Measurements from ENCODE around the gene CNTNAP4.

Gene CNTNAP4

DNA sequence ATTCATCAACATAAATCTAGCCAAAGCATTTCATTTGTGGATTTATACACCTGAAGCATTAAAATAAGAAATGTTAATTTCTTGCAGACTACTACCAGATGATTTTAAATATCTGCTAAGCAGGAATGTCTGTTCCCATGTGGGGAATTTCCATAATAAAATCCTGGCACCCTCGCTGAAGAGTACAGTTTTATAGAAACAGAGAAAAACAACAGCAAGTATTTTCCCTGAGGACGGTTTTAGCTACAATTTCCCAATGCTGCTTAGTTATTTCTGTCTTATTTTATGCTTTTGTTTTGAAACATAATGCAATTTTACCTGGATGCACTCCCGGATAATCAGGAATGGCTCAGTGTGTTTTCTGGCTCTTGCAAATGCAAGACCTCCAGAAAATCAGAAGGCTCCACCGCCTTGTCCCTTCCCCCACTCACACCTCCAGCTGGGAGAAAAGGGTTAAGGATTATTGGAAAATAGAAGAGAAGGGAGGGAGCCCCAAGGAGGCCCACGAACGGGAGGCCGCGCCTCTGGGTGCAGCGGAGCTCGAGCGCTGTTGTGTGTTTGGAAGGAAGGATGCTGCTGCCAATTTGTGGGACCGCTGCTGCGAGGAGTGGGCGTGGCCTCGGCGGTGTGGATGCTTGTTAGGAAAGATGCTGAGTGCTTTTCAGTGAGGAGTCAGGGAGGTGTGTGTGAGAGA lies at the start of gene CNTNAP4:
CNTNAP4 (plus strand) TSS at position 657 of the 694 bp plus-strand sequence. CDS start 262 bp downstream, outside the sequence.
- no peak for FAIRE-seq

DNA sequence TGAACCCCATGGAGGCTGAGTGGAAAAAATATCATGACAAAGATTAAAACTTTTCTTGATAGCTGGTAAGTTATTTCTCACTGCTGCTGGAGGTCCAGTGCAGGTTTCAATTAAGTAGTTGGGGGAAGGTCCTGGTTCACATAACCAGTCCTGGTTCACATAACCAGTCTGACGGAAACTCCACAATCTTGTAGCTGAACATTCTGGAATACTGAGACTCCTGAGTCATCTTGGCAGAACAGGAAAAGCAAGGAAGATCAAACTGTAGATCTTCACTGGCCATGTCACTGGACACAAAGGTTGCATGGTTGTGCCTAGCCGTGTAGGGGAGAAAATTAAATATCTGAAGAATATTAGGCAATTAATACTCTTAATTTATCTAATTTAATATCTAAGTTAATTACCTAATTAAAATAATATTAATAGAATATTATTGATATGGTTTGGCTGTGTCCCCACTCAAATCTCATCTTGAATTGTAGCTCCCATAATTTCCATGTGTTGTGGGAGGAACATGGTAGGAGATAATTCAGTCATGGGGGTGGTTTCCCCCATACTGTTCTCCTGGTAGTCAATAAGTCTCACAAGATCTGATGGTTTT lies 48.6 kb upstream of the CNTNAP4 start:
- no peak for FAIRE-seq

DNA sequence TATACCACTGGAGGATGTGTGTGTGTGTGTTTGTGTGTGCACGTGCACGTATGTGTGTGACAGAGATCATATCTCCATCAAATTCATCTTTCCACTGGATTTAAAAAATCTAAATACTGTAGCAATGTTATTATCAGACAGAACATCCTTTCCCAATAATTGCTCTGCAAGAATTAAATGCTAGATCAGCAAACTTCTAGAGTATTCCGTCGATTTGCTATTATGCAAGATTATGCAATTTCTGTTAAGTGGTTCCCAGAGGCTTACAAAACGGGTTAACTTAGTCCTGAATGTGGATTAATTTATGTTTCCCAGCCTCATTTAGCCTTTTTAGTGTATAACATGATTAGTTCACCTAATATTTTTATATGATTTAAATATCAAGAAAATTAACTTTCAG lies 44.5 kb upstream of the CNTNAP4 start:
- no peak for FAIRE-seq

DNA sequence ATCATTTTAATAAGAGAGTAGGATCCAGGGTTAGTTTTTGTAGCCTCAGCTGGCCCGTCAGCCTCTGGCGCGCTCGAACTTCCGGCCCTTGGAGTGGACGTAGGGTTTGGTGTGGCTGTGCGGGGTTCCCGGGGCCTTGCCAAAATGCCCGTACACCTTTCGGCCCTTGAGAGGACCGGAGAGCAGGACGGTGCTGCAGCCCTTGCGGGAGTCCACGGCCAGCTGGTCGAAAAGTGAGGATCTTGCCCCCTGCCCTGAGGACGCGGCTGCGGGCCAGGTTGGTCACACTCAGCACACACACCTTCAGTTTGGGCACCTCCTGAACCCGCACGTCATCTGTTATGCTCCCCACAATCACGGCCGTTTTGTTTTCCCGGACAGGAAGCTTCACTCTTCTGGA lies 42.2 kb upstream of the CNTNAP4 start:
- no peak for FAIRE-seq

DNA sequence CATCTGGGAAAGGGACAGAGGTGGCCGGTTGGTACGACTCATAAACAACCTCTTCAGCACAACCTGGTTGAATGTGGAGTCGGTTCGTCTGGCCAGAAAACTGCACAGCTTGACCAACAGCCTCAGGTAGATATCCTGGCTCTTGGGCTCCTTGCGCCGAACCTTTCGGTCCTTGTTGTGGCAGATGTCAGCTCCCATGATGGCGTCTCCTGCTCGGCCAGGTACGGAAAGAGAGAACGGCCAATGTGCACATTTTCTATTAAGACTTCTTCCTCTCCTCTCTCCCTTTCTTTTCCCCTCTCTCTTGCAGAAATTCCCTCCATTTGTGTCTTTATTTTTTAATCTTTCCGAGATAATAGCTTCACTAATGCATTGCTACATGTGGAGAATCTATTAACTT lies 41.8 kb upstream of the CNTNAP4 start:
- FAIRE-seq: no peak

DNA sequence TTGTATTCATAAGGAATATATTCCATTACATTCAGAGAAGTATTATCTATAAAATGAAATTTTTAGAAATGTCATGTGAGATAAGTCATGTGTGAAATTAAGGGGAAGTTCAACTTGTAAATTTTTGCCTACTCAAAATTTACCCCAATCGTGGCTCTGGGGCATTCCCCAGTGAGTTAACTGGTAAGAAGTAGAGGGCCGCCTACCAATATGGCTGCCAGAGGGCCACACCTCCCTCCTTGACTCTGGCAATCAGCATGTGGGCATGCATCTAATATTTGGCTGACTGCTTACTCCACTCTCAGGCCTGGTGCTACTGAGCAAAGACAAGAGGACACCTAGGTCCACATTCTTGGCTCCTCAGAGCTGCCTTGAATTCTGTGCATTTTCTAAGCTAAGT lies 39.7 kb upstream of the CNTNAP4 start:
- FAIRE-seq: no peak

DNA sequence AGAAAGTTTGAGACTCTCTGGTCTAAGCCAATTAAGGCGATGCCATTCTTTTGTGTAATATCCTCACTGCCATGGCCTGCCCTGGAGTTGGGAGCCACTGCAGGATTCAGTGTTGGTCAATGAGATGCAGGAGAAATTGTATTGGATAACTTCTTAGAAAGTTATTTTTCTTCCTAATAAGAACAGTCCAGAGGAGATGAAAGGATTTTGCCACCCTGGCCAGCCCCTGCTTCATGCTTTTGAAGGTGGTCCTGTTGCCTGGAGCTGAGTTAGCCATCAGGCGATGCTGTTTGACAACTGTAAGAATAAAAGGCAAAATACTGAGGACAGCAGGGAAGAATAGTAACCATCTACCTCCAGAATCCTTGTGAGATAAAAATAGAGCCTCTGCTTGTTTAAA lies 35.4 kb upstream of the CNTNAP4 start:
- FAIRE-seq: no peak

DNA sequence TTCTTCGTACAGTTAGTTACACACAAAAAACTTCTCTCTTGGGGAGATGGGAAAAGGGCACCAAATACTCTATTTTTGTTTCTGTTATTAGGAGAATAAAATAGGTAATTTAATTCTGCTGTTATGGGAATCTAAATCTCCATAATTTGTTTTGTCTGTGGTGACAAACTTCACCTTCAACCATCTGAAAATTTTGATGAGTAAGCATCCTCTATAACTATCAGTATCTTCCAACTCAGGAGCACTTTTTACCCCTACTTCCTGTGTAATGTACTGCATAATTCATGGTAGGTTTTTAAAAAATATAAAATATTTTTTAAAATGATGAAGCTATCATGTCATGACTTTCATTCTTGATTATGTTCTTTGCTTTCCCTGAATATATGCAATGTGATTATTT lies 33.6 kb upstream of the CNTNAP4 start:
- FAIRE-seq: no peak

DNA sequence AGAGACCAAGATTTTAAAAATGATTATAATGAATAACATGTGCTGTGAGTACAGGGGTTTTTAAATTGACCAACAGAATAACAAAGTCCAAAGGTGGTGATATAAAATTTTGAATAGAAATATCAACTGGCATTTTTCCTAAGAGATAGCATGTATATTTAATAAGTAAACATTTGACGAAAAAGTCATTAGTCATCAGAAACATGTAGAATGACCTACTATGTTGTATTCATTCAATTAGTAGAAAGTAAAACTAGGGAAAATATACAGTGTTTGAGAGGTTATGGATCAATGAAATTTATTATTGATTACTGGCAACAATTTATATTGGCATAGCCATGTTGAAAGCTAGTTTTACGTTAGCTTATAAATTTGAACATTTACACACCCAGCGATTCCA lies 30.6 kb upstream of the CNTNAP4 start:
- no peak for FAIRE-seq

DNA sequence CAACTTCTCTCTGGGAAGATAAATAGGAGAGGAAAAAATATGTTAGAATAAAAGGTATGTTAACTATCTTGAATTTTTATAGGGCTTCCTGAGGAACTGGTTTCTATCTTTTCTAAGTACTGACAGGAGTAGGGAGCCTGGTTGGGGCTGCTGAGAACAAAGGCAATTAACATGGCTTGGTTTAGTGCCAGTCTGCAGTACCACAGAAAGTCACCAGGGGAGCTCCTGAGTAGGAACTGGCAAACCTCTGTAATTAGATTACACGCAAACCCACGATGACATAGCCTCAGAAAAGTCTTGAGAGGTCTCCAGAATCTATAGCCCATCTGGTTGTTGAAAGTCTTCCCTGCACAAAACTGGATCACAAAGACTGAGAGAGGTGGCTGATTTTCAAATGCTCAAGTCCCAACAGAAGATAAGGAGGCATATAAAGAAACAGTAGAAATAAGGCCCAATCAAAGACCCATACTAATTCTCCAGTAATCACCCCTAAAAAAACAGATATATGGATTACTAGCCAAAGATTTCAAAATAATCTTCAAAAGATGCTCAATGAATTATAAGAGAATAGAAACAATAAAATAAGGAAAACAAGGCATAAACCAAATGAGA lies 11.7 kb upstream of the CNTNAP4 start:
- no peak for FAIRE-seq

DNA sequence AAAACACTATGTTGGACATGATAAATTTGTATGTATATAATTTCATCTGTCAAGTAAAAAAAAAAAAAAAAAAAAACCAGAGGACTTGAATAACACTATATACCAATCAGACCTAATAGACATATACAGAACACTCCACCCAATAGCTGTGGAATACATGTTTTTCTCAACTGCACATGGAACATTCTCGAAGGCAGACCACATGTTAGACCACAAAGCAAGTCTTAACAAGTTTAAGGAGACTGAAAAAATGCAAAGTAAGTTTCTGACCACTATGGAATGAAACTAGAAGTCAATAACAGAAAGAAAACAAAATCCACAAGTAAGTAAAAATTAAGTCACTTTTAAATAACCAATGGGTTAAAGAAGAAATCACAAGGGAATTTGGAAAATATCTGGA lies 8.4 kb upstream of the CNTNAP4 start:
- FAIRE-seq: no peak

DNA sequence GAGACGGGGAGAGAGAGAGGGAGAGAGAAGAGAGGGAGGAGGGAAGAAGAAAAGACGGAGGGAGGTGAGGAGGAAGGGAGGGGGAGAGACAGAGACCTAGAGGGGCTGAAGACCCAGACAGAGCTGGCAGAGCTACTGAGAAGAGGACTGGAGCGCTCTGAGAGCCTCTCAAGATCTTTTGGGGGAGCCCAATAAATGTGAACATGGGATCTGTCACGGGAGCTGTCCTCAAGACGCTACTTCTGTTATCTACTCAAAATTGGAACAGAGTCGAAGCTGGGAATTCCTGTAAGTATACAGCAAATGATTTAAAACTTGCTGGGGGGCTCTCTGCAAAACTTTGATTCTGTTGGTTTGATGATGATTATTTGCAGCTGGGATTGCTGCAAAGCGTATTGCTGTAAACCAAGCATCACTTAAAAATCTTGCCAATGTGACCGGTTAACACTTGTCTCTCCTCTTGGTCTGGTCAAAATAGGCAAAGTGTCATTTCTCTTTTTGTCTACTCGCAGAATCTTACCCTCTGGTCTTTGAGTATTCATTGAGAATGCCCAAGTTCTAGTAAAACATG lies 344 bp downstream of the CNTNAP4 start:
- FAIRE-seq: no peak

DNA sequence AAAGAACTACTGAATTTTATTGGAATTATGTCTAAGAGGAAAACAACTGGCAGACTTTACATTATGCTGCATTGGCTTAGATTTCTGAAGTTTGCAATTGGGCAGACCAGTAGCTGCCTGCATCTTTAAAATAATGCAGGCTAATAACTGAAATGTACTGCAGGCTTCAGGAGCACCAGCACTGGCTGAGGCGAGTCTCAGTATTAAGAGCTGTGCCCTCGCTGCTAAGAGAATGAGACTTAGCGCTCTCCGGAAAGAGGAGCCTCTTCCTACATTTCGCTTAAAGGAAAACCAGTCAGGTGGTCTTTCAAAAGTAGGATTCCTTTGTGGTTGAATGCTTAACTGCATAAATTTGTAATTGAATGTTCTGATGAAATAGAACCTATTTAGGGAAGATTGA lies 885 bp downstream of the CNTNAP4 start:
- no peak for FAIRE-seq

DNA sequence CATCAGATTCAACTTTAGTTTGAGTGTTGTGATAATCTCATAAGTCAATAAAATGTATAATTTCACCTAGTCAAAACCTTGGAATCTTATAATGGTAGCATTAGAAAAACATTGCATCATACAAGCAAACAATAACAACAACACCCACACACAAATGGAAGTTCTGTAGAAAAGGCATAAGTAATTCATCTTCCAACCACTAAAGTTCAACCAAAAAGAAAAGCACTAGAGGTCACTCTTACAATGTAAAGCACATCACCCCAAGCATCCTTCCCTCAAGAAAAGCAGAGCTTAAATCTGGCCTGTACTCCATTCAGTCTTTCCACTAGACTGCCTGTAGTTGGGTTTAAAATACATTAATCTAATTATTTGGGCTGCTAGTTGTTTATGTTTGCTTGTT lies 1.8 kb downstream of the CNTNAP4 start:
- peak; percentile 62 for FAIRE-seq

DNA sequence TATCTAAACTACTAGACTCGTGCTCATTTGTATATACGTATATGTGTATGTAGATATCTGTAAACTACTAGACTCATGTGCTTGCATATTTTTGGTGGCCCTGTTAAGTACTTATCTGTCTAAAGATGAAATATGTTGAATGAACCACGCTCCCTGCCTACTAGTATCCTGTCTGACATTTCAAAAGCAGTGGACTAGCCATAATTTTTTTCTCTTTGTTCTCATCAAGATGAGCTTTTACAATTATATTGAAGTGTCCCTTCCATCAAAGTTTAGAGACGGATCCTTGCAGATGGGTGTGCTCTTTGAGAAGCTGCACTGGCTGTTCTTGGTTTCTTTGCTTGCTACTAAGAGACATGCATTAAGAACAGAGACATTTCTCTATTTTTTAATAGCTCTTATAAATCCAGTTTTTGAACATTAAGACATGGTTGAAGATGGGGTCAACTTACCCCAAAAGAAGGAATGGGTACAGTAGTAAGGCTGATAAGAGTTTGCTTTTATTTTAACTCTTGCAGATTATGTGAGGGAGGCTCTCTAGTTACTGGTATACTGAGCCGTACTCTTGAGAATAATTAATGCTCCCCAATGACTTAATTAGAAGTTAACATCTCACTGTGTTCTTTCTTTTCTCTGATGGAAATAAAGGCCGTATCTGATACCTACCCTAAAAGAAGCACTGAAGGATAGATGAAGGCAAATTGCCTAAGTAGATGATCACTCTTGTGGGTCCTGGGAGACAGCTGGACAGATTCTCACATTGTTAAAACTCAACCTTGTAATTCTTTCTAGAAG lies 3.4 kb downstream of the CNTNAP4 start:
- no peak for FAIRE-seq

DNA sequence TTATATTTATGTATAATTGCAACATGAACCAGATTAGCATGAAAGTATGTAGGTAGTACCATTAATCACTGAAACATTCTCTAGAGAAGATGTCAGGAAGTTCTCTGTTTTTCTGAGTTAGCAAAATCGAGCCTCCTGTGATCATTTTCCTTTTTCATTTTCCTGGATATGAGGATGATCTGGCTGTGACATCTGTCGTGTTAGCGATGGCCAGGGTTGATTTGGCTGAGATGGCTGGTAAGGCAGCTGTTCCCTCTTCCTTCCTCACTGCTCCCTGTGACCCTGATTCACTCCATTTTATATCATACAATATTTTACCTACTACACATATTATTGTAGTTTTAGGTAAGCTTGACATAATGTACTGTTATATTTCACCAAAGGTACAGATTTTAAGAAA lies 10.3 kb downstream of the CNTNAP4 start:
- no peak for FAIRE-seq

DNA sequence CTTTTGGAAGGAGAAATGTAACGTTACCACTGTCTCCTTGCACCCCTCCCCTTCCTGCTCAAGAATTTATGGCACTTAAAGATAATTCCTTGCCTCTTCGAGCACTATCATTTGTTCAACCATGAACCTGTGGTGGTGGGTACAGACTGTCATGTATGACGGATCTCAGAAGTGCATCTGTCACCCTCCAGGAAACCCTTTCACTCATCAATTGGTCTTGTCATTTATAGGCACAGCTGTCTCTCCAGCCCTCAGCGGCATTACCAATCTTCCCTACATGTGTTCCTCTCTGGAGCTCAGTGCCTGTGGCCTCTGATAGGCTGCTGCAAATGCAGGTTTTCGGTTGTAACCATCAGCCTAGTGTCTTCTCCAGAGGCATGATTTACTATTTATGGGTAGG lies 15.0 kb downstream of the CNTNAP4 start:
- no peak for FAIRE-seq

DNA sequence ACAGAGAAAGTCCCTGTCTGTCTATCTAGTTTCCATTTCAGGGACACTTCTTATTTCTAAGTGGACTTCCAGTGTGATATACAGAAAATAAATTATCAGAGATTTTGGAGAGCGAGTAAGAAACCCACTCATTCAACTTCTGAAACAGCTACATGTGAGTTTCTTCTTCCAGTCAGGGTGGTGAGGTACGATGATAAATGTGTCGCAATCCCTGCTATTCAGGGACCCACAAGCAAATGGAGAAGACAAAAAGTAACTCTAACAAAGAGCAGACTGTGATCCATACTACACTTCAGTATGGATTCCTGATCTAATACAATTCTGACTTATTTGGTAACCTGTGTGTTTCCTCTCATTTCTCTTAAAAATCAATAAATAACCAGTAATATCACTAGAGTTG lies 16.8 kb downstream of the CNTNAP4 start:
- FAIRE-seq: no peak

DNA sequence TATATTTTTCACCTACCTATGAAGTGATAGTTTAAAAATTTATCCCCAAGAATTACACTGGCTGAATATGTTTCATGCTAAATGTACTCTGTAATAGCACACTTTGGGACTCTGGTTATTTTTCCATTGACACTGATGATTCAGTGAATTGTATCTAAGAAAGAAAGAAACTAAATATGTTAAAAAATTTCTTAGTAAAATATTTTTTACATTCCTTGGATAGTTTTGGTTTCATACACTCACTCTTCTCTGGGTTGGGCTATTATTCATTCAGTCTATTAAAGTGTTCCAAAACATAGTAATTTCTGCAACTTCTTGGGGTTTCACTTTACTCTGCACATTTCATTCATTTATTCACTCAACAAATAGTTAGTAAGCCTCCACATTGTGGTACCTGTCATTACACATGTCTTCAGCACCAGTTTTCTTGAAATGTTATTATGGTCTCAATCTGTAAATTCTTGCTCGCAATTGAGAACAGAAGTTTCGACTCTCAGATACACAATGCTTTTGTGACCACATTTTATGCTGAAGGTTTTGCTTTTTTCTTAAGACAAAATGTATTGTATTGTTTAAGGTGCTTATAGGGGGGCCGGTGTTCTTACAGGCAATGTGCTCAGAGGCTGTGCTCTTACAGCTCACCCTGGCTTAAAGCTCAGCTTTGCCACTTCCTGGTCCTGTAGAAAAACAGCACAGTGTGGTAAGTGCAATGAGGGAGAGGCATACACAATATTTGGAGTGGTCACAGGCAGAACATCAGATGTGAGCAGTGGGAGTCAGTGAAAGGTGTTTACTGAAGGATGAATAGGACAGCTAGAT lies 17.4 kb downstream of the CNTNAP4 start:
- FAIRE-seq: no peak

DNA sequence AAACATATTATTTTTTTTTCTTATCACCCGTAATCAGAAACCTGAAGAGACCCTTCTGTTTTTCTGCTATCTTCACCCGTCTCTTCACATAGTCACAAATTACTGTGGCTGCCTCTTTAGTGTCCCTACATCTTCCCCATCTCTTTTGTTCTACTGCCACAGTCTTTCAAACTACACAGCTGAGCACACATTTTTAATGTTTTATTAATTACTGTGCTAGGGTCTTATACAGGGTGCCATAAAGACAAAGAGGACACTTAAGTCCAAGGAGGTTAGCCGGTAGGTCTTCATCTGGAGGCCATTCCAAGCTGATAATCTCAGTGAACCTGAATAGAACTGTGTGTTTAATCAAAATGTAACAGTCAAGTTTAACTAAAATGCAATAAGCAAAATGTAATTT lies 20.7 kb downstream of the CNTNAP4 start:
- FAIRE-seq: no peak

DNA sequence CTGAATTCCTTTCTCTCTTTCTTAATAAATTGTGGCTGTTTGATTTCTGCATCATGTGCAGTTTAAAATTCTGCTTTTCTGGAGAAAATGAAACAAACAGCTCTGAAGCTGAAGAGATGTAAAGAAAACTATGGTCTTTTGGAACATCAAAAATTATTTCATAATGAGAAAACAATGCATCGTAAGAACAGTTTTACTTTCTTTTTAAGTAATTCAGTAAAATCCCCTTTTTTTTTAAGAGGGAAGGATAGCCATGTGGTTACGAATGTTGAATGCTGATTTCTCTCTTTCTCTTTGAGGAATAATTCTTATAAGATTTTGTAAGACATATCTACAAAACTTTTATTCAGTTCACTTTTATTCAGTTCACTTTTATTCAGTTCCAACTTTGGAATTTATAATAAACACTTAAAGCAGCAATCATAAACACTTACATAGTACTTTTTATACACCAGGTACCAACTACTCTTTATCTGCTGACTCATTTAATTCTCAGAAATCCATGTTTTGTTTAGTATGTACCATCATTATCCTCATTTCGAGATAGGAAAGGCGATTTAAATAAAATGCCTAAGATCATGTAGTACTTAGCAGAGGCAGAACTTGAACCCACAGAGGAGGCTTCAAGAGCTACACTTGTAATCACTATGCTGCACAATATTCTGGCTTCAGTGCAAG lies 26.6 kb downstream of the CNTNAP4 start:
- FAIRE-seq: no peak

Measured in islet of Langerhans (tissue), 1 donor.